K562 (cell line): ENCODE data around the gene UBXN11. TPM values are rescaled to one million over a fixed set of nuclear protein-coding genes. Genes with fewer than 3 reads are reported as not detected.
A peak's percentile ranks its signal among the peaks of the same experiment; 100 is the strongest.

Experiments used
- CLOCK ChIP-seq: fragments of 250-450 bp; sonication (Bioruptor Pico); IDR thresholded peaks from 2 replicates; pipeline ENCODE4 v1.4.0; 2020; ENCODE audit warnings: mild to moderate bottlenecking, moderate library complexity, borderline replicate concordance
- E2F3 ChIP-seq: fragments of 250-450 bp; sonication (Bioruptor Pico); IDR thresholded peaks from 2 replicates; pipeline ENCODE4 v1.4.0; 2020; ENCODE audit warnings: mild to moderate bottlenecking
- FOXK1 ChIP-seq: sonication (generic); formaldehyde crosslinking; IDR thresholded peaks from 2 replicates; pipeline ENCODE4 v1.8.0; 2022; ENCODE audit warnings: missing genetic modification reagents, mild to moderate bottlenecking, borderline replicate concordance
- FOXM1 ChIP-seq, 2 experiments: fragments of 450-650 bp in 1 of 2; sonication (generic) in 1 of 2; formaldehyde crosslinking in 1 of 2; IDR thresholded peaks; 2 replicates each; pipeline versions ENCODE4 v1.6.1 to v1.9.0; 2017 to 2022; ENCODE audit warnings: low read depth in 2 of 2, mild to moderate bottlenecking in 2 of 2, missing genetic modification reagents in 1 of 2, moderate library complexity in 1 of 2
- KDM5B ChIP-seq: fragments of 200-600 bp; sonication (generic); IDR thresholded peaks from 2 replicates; pipeline ENCODE4 v1.6.1; 2012; ENCODE audit warnings: low read depth, mild to moderate bottlenecking, moderate library complexity, low read length, control low read depth, inconsistent platforms; ENCODE audit not compliant: insufficient replicate concordance
- MCM5 ChIP-seq: fragments of 450-650 bp; IDR thresholded peaks from 2 replicates; pipeline ENCODE4 v1.6.1; 2016; ENCODE audit warnings: low read depth
- MTA3 ChIP-seq: fragments of 450-650 bp; formaldehyde crosslinking; IDR thresholded peaks from 2 replicates; pipeline ENCODE4 v1.6.1; 2017; ENCODE audit warnings: mild to moderate bottlenecking, borderline replicate concordance
- RB1 ChIP-seq: fragments of 450-650 bp; IDR thresholded peaks from 2 replicates; pipeline ENCODE4 v1.6.1; 2017; ENCODE audit warnings: low read depth, mild to moderate bottlenecking
- SAFB ChIP-seq: fragments of 200-400 bp; formaldehyde crosslinking; IDR thresholded peaks from 2 replicates; pipeline ENCODE4 v1.6.1; 2017; ENCODE audit warnings: low read depth, low read length, borderline replicate concordance
- SP2 ChIP-seq: IDR thresholded peaks from 2 replicates; pipeline ENCODE4 v1.6.1; 2011; ENCODE audit warnings: mild to moderate bottlenecking, low read depth, low read length, moderate library complexity; ENCODE audit not compliant: poor library complexity, severe bottlenecking; ENCODE audit errors: extremely low read depth
- VEZF1 ChIP-seq: fragments of 200-800 bp; sonication (Bioruptor generic); IDR thresholded peaks from 2 replicates; pipeline ENCODE4 v1.6.1; 2017; ENCODE audit warnings: missing genetic modification characterization, missing compliant biosample characterization
- ZBTB1 ChIP-seq: sonication (generic); formaldehyde crosslinking; IDR thresholded peaks from 2 replicates; pipeline ENCODE4 v1.8.1; 2023; ENCODE audit warnings: missing genetic modification reagents, low read depth, mild to moderate bottlenecking, borderline replicate concordance
- ZBTB2 ChIP-seq: fragments of 450-650 bp; IDR thresholded peaks from 2 replicates; pipeline ENCODE4 v1.6.1; 2016; ENCODE audit warnings: antibody characterized with exemption
- ZBTB8A ChIP-seq: fragments of 450-650 bp; IDR thresholded peaks from 2 replicates; pipeline ENCODE4 v1.6.1; 2018; ENCODE audit warnings: mild to moderate bottlenecking, moderate library complexity; ENCODE audit not compliant: partially characterized antibody
- ZNF133 ChIP-seq: fragments of 250-450 bp; sonication (Bioruptor Pico); IDR thresholded peaks from 2 replicates; pipeline ENCODE4 v1.4.0; 2020; ENCODE audit warnings: mild to moderate bottlenecking
- ZNF217 ChIP-seq: sonication (generic); formaldehyde crosslinking; IDR thresholded peaks from 2 replicates; pipeline ENCODE4 v1.8.0; 2022; ENCODE audit warnings: mild to moderate bottlenecking, missing genetic modification reagents
- ZNF431 ChIP-seq: sonication (generic); formaldehyde crosslinking; IDR thresholded peaks from 2 replicates; pipeline ENCODE4 v1.8.0; 2022; ENCODE audit warnings: mild to moderate bottlenecking, missing genetic modification reagents
- ZNF695 ChIP-seq: fragments of 450-650 bp; formaldehyde crosslinking; IDR thresholded peaks from 2 replicates; pipeline ENCODE4 v1.4.0; 2020; ENCODE audit warnings: mild to moderate bottlenecking, moderate library complexity
- polyA plus RNA-seq, 8 experiments: library from polyadenylated mRNA; depleted of rRNA in 4 of 8; stranded (reverse) in 5 of 8; unstranded in 3 of 8; fragments of >200 nt; fragmentation: Nextera tagmentation in 2 of 8; fragmentation: Illumina TruSeq in 1 of 8; extraction: Ambion mirVana in 2 of 8; extraction: Trizol in 1 of 8; gene quantifications; 2 replicates each; pipeline versions ENCODE4 v1.2.1 to v1.2.3, GENCODE V29; 2011 to 2014; ENCODE audit warnings: inconsistent platforms in 1 of 8, missing spikeins in 1 of 8
- total RNA-seq, 7 experiments: library from RNA; depleted of rRNA in 6 of 7; stranded (reverse); fragments of >200 nt in 6 of 7; fragmentation: Illumina TruSeq in 2 of 7; extraction: Trizol in 2 of 7; gene quantifications; 2 replicates each; pipeline versions ENCODE4 v1.2.1 to v1.2.3, GENCODE V29; 2011 to 2021; ENCODE audit warnings: low replicate concordance in 1 of 7
- TF ChIP-seq, protein P1 (sequence below): fragments of 250-450 bp; sonication (Bioruptor Pico); IDR thresholded peaks from 2 replicates; pipeline ENCODE4 v1.4.0; 2020

Gene UBXN11
- total and polyA plus RNA-seq, 9 of the 15 experiments (the other 6 are each of a cell fraction or from before 2014, with no cell fraction given): 0.48 to 34.3 (median 11.3) TPM

GRCh38 chr1:26306290-26307229 lies at the start of gene UBXN11 (continued):
- TF ChIP-seq VEZF1: peak; percentile 98
- no peak for TF ChIP-seq FOXK1 (CRISPR knock-in tag)
- peak; percentile 87 for TF ChIP-seq FOXM1 (IDR thresholded peaks at IDR 0.05; ENCODE audit: low read depth)
- peak; percentile 86; the same call in 1 of the 2 replicates for TF ChIP-seq FOXM1 (CRISPR knock-in tag; IDR thresholded peaks at IDR 0.05; ENCODE audit: low read depth)
- no peak for TF ChIP-seq ZBTB8A
- peak; percentile 58 for TF ChIP-seq KDM5B
- TF ChIP-seq MCM5: no peak
- no peak for TF ChIP-seq ZBTB2
- no peak for TF ChIP-seq ZNF133 (CRISPR knock-in tag)
- TF ChIP-seq RB1: peak; percentile 62
- TF ChIP-seq SAFB: no peak
- TF ChIP-seq, protein P1, sequence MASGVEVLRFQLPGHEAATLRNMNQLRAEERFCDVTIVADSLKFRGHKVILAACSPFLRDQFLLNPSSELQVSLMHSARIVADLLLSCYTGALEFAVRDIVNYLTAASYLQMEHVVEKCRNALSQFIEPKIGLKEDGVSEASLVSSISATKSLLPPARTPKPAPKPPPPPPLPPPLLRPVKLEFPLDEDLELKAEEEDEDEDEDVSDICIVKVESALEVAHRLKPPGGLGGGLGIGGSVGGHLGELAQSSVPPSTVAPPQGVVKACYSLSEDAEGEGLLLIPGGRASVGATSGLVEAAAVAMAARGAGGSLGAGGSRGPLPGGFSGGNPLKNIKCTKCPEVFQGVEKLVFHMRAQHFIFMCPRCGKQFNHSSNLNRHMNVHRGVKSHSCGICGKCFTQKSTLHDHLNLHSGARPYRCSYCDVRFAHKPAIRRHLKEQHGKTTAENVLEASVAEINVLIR: no peak
- TF ChIP-seq ZNF695 (CRISPR knock-in tag): no peak
- no peak for TF ChIP-seq ZNF217
- peak; percentile 20; the same call in 1 of the 2 replicates for TF ChIP-seq MTA3
- TF ChIP-seq E2F3: no peak
- TF ChIP-seq ZNF431 (CRISPR knock-in tag): no peak
- no peak for TF ChIP-seq CLOCK (CRISPR knock-in tag)
- peak; percentile 14 for TF ChIP-seq SP2
- no peak for TF ChIP-seq ZBTB1 (CRISPR knock-in tag)
